LNCaP clone FGC (cell line): Measurements from ENCODE around the gene GMDS.

Experiments used
- DNase-seq: peaks from one replicate; pipeline ENCODE4 v3.0.0-alpha.2; 2011; ENCODE audit warnings: low read depth
- H3K4me3 ChIP-seq: 2 replicates; pipeline ENCODE4 v1.5.1; 2011; ENCODE audit warnings: mild to moderate bottlenecking, low read depth, low read length, control low read depth
- CTCF ChIP-seq: IDR thresholded peaks from 2 replicates; pipeline ENCODE4 v1.5.1; 2012; ENCODE audit warnings: mild to moderate bottlenecking; ENCODE audit not compliant: control insufficient read depth, insufficient read depth; ENCODE audit errors: extremely low read depth

GMDS gene

GRCh38 chr6:1960486-1961142, 284.8 kb downstream of the GMDS start:
- no peak for TF ChIP-seq CTCF
- H3K4me3 ChIP-seq, result no peak overlapping the region
- DNase-seq, result no peak

GRCh38 chr6:1958257-1958656, 287.1 kb downstream of the GMDS start:
- no peak for DNase-seq
- no peak for TF ChIP-seq CTCF
- no peak overlapping the region for H3K4me3 ChIP-seq

GRCh38 chr6:1957746-1958145, 287.7 kb downstream of the GMDS start:
- no peak overlapping the region for H3K4me3 ChIP-seq
- DNase-seq, result no peak
- no peak for TF ChIP-seq CTCF

- no peak for TF ChIP-seq CTCF
- H3K4me3 ChIP-seq, result no peak overlapping the region
- no peak for DNase-seq
Measured at GRCh38 chr6:1952740-1953360, 292.6 kb downstream of the GMDS start.

- TF ChIP-seq CTCF, result no peak
- no peak overlapping the region for H3K4me3 ChIP-seq
- no peak for DNase-seq
Measured at GRCh38 chr6:1950631-1951030, 294.8 kb downstream of the GMDS start.

- no peak for TF ChIP-seq CTCF
- no peak for DNase-seq
- no peak overlapping the region for H3K4me3 ChIP-seq
Measured at GRCh38 chr6:1949538-1949937, 295.9 kb downstream of the GMDS start.

GRCh38 chr6:1947922-1948321, 297.5 kb downstream of the GMDS start:
- no peak overlapping the region for H3K4me3 ChIP-seq
- no peak for DNase-seq

More at GRCh38 chr6:1947922-1948321, 297.5 kb downstream of the GMDS start:
- no peak for TF ChIP-seq CTCF
